Stimulated activated CD4-positive, alpha-beta T cell treated with anti-CD3 and anti-CD28 coated beads, TNF-alpha, amount 100 ng/mL, for 4 hours (primary cell): ENCODE measurements around the gene LYPD8.

Source experiments
- DNase-seq, 3 experiments: peaks; one replicate each; pipeline ENCODE4 v3.0.0-alpha.2; 2020; ENCODE audit warnings: low read depth in 3 of 3

The LYPD8 gene

GRCh38 chr1:248697907-248698306 is 57.7 kb downstream of the LYPD8 start:
- no peak for DNase-seq

GRCh38 chr1:248696774-248697173 is 58.8 kb downstream of the LYPD8 start:
- no peak for DNase-seq

GRCh38 chr1:248696261-248696660 is 59.3 kb downstream of the LYPD8 start:
- no peak for DNase-seq

GRCh38 chr1:248695451-248696132 is 60.0 kb downstream of the LYPD8 start:
- DNase-seq: no peak

- DNase-seq: no peak
These were observed 63.9 kb downstream of the LYPD8 start for GRCh38 chr1:248691567-248692155.
